ENCODE results near the gene SETDB1. TPM values are rescaled to one million over a fixed set of nuclear protein-coding genes. Genes with fewer than 3 reads are reported as not detected.
"Not testable (repeated sequence)": the region's sequence is repeated elsewhere in the genome, so short reads cannot be mapped to it uniquely, and the experiment has no call there.

Gene SETDB1
- total RNA-seq, 1 donor from 2014 or later, result 28.6 TPM

DNA sequence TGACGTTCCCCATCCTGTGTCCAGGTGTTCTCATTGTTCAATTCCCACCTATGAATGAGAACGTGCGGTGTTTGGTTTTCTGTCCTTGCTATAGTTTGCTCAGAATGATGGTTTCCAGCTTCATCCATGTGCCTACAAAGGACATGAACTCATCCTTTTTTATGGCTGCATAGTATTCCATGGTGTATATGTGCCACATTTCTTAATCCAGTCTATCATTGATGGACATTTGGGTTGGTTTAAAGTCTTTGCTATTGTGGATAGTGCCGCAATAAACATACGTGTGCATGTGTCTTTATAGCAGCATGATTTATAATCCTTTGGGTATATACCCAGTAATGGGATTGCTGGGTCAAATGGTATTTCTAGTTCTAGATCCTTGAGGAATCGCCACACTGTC is 2.6 kb downstream of the SETDB1 start:
- DNase-seq (ENCODE audit: low read depth in 2 of 2), result not testable (repeated sequence)

DNA sequence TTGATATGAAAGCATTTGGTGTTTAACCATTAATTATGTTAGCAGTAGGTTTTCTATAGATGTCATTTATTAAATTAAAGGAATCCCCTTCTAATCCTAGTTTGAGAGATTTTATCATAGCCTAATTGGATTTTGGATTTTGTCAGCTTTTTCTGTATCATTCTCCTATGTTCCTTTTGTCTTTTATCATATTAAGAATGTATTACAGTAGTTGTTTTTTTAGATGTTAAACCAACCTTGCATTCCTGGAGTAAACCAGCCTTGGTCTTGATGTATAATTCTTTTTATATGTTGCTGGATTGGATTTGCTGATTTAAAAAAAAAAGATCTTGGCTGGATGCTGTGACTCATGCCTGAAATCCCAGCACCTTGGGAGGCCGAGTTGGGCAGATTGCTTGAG is 5.6 kb downstream of the SETDB1 start:
- DNase-seq (ENCODE audit: low read depth in 2 of 2), result peak; percentile 12 to 31

DNA sequence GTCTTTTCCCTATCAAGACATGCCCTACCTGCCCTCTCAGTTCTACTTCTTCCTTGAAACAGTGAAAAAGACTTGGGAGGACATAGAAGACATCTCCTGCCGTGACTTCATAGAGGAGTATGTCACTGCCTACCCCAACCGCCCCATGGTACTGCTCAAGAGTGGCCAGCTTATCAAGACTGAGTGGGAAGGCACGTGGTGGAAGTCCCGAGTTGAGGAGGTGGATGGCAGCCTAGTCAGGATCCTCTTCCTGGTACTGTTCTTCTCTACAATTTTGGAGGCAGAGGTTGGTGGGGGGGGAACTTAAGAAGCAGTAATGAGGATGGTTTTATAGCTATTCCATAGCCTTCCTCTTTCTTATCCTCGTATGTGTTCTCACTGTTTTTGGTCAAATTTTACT is 18.7 kb downstream of the SETDB1 start:
- no peak for DNase-seq (ENCODE audit: low read depth in 2 of 2)

DNA sequence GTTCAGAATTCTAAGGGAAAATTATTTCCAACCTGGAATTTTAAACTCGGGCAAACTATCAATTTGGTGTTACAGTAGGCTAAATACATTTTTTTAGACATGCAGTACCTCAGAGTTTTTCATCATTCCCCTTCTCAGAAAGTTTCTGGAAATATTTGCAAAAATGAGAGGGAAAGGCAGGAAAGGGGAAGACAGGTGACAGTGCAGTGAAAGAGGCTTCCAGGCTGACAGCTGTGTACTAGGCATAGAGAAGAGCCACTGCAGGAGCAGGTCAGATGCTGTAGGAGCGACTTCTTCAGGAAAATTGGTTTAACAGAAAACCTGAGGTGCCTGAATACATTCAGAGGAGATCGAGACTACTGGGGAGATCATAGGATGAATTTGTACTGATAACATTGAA is 28.5 kb downstream of the SETDB1 start:
- no peak for DNase-seq (ENCODE audit: low read depth in 2 of 2)

DNA sequence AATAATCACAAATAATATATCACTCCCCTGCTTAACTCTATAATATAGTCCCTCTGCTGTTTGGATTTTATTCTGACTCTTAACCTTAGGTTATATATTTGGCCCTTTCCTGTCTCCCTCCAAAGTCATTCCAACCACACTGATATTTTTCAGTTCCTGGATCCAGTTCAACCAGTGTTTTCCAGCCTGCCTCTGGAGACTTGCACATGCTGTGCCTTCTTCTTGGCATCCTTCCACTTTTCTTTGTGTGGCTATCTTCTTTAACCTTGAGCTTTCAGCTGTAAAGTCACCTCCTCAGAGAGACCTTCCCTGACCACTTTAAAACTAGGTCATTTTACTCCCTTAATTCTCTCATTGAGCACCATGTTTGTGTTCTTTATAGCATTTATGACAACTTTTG is 29.1 kb downstream of the SETDB1 start:
- no peak for DNase-seq (ENCODE audit: low read depth in 2 of 2)

DNA sequence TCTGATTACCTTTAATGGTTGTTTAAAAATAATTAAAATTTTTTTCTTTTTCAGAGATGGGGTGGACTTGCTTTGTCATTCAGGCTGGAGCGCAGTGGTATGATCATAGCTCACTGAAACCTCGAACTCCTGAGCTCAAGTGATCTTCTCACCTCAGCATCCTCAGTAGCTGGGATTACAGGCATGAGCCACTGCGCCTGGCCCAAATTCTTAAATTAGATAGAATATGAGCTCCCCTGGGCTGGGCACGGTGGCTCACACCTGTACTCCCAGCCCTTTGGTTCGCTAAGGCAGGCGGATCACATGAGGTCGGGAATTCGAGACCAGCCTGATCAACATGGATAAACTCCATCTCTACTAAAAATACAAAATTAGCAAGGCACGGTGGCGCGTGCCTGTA is 31.5 kb downstream of the SETDB1 start:
- DNase-seq (ENCODE audit: low read depth in 2 of 2), result no peak

DNA sequence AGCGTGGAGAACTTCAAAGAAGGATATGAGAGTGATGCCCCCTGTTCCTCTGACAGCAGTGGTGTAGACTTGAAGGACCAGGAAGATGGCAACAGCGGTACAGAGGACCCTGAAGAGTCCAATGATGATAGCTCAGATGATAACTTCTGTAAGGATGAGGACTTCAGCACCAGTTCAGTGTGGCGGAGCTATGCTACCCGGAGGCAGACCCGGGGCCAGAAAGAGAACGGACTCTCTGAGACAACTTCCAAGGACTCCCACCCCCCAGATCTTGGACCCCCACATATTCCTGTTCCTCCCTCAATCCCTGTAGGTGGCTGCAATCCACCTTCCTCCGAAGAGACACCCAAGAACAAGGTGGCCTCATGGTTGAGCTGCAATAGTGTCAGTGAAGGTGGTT is 34.5 kb downstream of the SETDB1 start:
- DNase-seq (ENCODE audit: low read depth in 2 of 2), result no peak

DNA sequence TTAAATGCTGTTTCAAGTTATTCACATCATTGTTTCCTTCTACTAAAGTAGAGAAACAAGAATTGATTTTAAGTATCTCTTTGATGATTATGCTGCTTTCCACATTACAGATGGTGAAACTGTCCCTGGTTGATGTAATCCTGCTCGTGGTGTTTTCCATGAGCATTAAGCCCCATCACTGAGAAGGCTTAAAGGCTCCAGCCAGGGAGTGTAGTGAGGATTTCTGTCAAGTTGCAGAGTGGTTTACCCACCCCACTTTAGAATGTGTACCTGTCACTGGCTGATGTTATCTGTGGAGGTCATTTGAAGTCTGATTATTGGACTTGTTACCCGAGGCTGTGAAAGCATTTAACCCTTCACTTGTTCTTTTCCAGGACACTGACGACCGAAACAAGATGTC is 35.6 kb downstream of the SETDB1 start:
- DNase-seq (ENCODE audit: low read depth in 2 of 2), result no peak

DNA sequence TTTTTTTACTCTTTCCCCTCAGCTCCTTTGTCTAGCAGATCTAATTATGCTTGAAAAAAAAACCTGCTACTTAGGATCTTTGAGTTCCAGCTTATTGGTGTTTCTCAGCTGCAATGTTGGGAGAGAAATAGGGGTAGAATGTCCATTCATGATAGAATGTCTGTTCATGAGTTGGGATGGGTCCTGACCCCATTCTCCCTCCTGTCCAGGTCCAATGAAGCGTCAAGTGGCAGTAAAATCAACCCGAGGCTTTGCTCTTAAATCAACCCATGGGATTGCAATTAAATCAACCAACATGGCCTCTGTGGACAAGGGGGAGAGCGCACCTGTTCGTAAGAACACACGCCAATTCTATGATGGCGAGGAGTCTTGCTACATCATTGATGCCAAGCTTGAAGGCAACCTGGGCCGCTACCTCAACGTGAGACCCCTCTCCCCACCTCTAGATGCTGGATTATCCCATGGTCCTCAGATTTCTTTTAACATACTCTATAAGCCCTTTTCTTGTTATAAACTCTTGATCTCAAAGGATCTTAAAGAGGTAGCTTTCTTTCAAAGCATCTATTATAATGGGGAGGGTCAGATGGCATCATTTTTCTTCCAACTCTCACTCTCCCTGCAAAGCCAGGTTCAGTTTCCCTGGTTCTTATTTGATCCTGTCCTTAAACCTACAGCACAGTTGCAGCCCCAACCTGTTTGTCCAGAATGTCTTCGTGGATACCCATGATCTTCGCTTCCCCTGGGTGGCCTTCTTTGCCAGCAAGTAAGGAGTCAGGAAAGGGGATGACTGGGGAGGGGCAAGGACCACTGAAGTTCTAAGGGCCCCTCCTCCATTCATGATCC is 37.4 kb downstream of the SETDB1 start:
- DNase-seq (ENCODE audit: low read depth in 2 of 2), result no peak

DNA sequence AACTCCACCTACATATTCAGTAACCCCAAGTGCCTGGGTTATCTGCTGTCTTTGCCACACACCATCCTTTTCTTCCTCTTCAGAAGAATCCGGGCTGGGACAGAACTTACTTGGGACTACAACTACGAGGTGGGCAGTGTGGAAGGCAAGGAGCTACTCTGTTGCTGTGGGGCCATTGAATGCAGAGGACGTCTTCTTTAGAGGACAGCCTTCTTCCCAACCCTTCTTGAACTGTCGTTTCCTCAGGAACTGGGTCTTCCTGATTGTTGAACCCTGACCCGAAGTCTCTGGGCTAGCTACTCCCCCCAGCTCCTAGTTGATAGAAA is 38.0 kb downstream of the SETDB1 start:
- no peak for DNase-seq (ENCODE audit: low read depth in 2 of 2)

DNA sequence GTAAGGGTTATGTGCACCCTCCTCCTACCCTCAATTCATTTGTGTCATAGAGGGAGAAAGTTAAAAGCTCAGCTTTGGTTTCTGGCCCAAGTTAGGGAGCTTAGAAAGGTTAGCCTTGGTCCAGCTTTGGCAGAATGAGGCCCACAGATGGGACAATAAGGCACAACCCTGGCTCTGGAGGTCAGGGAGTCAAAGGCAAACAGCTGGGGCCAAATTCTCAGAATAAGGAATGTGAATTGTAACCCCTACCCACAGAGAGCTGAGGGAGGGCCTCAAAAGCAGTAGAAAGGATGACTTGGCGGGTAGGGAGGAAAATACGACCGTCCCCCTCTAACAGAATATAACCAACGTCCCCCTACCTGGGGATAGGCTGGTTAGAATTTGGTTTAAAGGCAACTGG is 39.4 kb downstream of the SETDB1 start:
- DNase-seq (ENCODE audit: low read depth in 2 of 2), result no peak

DNA sequence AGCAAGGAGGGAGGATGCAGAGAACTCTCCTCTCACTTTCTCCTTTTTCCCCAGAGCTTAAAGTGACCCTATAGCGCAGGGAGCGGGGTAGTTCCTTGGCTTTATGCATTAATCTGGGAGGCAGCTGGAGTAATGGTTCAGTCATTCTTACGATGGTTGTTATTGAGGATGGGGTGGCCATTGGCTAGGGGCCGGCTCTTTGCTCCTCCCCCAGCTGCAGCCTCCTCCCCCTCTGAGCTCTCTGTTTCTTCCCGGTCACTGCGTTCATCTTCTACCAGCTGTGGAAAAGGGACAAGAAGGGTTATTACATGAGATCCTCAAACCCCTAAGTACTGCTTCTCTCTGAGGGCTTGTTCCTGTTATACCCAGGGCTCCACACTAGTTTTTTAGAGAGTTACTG is 39.8 kb downstream of the SETDB1 start:
- no peak for DNase-seq (ENCODE audit: low read depth in 2 of 2)

DNA sequence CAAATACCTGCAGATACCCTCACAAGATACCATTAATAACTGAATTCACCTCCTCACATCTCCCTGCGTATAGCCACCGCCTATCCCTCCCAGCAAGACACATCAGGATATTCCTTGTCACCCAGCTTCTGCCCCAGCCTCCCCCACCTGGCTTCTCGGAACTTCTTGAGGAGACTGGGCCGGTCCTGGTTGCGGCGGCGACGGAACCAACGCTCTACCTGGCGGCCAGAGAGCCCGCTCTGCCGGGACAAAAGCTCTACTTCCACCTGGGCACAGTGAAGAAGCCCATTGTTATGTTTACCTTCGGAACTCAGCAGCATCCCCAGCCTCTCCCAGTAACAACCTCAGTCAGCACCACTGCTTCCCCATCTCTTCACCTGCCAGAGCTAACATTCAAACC is 41.8 kb downstream of the SETDB1 start:
- DNase-seq (ENCODE audit: low read depth in 2 of 2), result no peak

DNA sequence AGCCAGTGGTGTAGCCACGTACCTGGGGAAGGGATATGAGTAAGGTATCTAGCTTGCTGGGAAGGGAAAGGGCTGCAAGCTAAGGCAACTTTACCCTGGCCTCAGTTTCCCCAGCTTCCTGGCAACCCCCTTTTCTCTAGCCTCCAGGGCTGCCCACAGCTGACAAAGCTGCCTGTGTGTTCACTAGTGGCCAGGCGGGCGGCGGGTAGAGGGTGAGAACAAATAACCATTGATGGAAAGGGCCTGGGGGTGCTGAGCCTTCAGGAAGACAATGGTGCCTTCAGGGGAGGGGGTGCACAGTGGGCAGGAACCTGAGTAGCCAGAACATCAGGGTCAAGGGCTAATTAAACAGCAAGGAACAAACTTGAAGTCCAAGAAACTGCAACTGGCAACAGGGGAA is 42.3 kb downstream of the SETDB1 start:
- DNase-seq (ENCODE audit: low read depth in 2 of 2), result no peak

DNA sequence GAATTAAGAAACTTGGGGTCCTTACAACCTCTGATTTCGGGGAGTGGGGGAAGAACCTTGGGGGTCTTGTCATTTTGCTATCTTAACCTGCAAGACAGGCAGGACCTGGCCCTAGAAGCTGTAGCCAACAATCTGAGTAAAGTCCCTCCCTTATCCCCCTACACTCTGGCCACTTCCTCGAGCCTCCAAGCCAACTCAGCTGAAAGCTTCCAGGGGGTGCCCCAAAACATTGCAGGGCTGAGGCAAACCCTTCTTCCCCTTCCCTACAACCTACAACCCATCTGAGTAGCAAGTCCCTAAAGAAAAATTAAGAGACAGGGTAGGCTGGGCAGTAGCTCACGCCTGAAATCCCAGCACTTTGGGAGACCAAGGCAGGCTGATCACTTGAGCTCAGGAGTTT is 43.5 kb downstream of the SETDB1 start:
- DNase-seq (ENCODE audit: low read depth in 2 of 2), result no peak

DNA sequence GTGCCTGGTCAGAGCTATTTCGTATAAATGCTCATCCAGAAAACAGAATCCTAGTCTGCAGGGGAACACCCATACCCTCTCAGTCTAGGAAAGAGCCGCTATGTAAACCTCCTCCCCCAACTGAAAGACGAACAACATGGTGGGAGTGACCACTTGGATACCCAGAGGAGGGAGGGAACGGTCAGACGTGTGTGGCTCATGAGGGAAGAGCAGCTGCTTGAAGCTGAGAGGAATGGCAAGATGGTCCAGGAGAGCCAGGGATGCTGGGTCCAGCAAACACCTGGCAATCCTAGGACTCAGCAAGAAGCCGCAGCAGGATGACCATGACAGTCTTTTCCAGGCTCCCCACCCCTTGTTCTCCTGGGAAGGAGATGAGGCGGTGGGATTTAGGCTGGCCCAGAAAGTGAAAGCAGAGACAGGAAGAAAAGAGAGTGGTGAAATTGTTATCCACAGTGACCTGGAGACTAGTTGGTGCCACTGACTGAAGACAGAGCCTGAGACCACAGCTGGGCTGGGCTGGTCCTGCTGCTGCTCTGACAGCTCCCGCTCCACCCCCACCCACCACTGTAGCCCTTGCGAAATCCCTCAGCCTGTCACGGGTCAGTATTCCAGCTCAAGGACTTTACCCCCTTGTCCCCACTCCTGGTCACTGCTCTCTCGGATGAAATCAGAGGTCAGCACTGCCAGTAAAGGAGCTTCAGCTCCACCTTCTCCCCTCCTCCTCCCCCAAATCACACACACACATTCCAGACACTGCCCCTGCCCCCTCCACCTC is 44.8 kb downstream of the SETDB1 start:
- peak in 1 of 2 donors; percentile 13 for DNase-seq (ENCODE audit: low read depth in 2 of 2)

DNA sequence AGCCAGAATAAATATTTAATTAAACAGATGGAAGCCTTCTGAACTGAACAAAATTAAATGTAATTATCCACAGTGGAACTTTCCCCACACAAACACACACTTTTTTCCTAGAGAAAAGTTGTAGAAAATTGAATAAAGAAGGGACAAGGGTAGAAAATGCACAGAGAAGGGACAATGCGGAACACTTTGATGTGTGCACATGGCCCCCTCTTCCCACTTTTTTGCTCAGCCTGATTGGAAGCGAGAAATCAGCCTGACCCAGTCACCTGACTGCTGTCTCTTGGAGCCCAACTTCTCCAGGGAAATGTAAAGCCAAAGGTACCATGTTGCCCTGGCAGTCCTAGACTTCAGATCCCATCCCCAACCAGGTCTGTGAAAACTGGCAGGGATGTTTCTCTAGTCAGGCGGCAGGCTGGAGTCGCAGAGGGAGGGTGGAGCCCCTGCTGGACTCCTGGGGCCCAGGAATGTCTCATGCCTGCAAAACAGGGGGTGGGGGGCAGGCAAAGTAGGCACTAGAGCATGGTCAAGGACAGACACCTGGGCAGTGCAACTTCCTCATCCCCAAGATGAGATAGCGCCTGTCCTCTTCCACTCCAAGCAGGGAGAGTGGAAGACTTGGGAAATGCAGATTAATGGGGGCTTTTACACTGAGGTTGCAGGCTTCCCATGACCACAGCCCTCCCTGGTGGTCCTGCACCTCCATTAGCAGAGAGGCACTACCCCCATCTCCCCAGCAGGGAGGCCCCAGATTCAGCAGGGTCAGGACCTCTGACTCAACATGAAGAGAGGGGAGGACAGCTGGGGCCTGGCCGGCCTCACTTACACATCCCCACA is 45.6 kb downstream of the SETDB1 start:
- no peak for DNase-seq (ENCODE audit: low read depth in 2 of 2)

DNA sequence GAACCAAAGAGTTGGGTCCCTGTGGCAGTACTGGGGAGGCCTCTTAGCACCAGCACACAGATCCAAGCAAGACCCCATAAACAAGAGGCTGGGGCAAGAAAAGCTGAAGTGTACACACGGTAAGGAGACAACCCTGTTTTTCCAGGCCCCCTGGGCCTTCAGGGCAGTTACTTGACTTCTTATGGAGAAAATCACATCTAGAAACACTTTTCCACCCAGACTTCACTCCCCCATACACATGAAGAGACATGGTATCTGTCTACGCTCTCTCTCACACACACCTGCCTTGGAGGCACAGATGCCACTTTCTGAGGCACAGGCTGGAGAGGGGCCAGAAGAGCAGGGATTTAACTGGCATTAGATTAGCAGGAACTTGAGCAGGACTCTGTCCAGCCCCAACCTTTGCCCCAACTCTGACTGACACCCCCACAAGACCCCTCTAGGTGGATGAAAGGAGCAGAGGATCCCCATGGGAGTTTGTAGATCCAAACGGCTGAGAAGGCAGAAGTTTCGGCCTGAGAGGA is 46.3 kb downstream of the SETDB1 start:
- no peak for DNase-seq (ENCODE audit: low read depth in 2 of 2)

DNA sequence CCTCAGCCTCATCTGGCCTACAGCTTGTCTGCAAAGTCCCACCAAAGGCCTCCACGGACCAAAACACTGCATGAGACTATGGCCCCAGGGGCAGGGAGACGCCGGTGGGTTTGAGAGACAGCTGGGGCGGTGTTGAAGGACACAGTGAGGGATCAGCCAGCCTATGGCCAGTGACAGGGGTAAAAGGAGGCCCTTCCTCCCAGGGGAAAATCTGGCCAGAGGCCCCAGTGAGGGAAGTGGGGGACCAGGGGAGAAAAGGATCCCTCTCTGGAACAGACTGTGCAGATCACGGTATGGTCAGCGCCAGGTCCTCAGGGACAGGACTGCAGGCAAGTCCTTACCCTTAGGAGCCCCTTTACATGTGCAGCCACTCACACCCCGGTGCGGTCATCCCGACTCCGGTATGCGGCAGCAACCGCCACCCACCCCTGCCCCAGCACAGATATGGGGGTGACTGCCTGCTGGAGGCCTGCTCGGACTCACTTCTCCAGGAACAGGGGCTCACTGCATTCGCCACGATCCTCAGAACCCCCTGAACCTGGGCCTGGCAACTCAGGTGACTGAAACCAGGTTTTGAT is 47.2 kb downstream of the SETDB1 start:
- peak; percentile 24 to 30 for DNase-seq (ENCODE audit: low read depth in 2 of 2)

DNA sequence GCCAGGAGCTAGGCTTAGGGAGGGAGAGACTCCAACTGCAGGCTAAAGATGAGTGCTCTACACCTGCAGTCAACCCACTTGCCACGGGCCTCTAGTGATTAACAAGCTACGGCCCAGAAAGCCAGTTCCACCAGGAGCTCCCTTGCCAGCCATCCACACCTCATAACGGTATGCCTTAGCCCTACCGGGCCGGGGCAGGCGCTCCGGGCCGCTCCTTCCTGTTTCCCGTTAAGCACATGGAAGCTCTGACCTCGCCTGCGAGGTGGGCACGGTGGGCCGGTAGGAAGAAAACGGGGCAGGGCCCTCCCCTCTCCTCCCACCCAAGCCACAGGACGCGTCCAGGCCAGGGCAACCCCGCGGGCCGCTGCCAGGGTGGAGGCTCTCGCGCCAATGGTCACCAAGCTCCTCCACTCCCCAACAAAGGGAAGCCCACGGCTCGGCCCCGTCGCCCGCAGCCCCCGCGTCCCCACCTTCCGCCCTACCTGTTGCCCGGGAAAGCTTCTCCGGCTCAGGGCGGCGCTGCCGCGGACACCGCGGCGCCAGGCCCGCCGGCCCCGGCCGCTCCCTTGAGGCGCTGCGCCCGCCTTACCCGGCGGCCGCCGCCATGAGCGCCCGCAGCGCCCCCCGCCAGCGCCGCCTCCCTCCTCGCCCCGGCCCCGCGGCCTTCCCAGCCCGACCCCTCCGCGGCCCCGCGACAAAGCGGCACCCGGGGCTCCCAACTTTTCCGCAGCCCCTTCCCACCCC is 47.8 kb downstream of the SETDB1 start:
- peak; percentile 44 to 49 for DNase-seq (ENCODE audit: low read depth in 2 of 2)
